Keratinocyte (primary cell): Measurements from ENCODE around the gene NT5DC4.

ENCODE experiments used
- EZH2 ChIP-seq: IDR thresholded peaks from one replicate; pipeline ENCODE4 v1.6.1; 2012; ENCODE audit warnings: inconsistent platforms, mild to moderate bottlenecking, low read length, moderate library complexity
- TF ChIP-seq, protein P1 (sequence below), 3 experiments: IDR thresholded peaks in 1 of 3; conservative IDR thresholded peaks in 1 of 3; optimal IDR thresholded peaks in 1 of 3; 2 replicates in 2 of 3; 3 replicates in 1 of 3; pipeline versions ENCODE3 to v1.5.1; 2011; ENCODE audit warnings: low read length in 3 of 3, mild to moderate bottlenecking in 3 of 3, moderate library complexity in 2 of 3, control low read depth in 1 of 3, inconsistent platforms in 1 of 3; ENCODE audit not compliant: insufficient read depth in 2 of 3; ENCODE audit errors: extremely low read depth in 1 of 3

DNA sequence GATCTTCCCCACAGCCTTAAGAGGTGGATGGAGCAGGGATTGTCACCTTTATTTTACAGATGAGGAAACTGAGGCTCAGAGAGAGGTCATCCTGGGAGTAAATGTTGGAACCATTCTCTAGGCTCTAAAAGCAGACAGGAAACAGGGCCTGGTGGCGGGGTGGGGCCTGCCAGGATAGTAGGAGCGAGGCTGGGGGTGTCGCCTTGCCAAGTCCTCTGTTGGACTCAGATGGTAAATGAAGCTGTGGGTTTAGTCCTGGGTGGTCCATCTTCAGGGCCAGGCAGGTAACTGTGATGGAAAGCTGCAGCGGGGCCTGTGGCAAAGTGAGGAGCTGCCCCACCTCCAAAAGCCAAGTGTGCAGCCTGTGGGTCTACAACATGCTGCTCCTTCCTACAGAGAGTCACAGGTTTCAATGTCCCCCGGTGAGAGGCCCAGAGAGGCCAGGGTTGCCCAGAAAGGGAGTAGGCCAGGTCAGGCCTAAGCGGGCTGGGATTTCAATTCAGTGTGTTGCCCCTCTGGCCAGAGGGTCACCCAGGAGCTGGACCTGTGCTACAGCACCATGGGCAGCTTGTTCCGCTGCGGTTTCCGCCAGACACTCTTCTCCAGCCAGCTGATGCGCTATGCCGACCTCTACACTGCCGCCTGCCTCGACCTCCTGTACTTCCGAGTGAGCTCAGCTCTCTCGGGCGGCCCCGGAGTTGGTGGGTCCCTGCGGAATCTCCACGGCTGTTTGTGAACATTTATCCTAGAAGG is 6.6 kb downstream of the NT5DC4 start:
- TF ChIP-seq EZH2, result no peak
- TF ChIP-seq, protein P1, sequence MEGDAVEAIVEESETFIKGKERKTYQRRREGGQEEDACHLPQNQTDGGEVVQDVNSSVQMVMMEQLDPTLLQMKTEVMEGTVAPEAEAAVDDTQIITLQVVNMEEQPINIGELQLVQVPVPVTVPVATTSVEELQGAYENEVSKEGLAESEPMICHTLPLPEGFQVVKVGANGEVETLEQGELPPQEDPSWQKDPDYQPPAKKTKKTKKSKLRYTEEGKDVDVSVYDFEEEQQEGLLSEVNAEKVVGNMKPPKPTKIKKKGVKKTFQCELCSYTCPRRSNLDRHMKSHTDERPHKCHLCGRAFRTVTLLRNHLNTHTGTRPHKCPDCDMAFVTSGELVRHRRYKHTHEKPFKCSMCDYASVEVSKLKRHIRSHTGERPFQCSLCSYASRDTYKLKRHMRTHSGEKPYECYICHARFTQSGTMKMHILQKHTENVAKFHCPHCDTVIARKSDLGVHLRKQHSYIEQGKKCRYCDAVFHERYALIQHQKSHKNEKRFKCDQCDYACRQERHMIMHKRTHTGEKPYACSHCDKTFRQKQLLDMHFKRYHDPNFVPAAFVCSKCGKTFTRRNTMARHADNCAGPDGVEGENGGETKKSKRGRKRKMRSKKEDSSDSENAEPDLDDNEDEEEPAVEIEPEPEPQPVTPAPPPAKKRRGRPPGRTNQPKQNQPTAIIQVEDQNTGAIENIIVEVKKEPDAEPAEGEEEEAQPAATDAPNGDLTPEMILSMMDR (optimal IDR thresholded peaks at IDR 0.05 in 1 of 3, IDR thresholded peaks at IDR 0.05 in 1 of 3, conservative IDR thresholded peaks at IDR 0.05 in 1 of 3; ENCODE audit: extremely low read depth in 1 of 3, insufficient read depth in 2 of 3, low read length in 3 of 3), result no peak
